Parathyroid adenoma (tissue), 2 donors: ENCODE results near the gene SELL.
"Not testable (repeated sequence)": the region's sequence is repeated elsewhere in the genome, so short reads cannot be mapped to it uniquely, and the experiment has no call there.

Source experiments
- H2AFZ ChIP-seq: fragments of 300-600 bp; sonication (generic); one replicate; pipeline ENCODE4 v1.7.0; 2017; ENCODE audit warnings: antibody characterized with exemption, mild to moderate bottlenecking
- H3K27ac ChIP-seq: fragments of 300-600 bp; sonication (generic); one replicate; pipeline ENCODE4 v1.7.0; 2017
- H3K27me3 ChIP-seq: fragments of 300-600 bp; sonication (generic); one replicate; pipeline ENCODE4 v1.7.0; 2017; ENCODE audit warnings: low read length; ENCODE audit not compliant: control insufficient read depth, insufficient read depth
- H3K36me3 ChIP-seq: fragments of 300-600 bp; sonication (generic); one replicate; pipeline ENCODE4 v1.7.0; 2017; ENCODE audit warnings: low read length; ENCODE audit not compliant: control insufficient read depth, insufficient read depth
- H3K4me1 ChIP-seq: fragments of 300-600 bp; sonication (generic); one replicate; pipeline ENCODE4 v1.7.0; 2017; ENCODE audit warnings: control low read depth
- H3K4me2 ChIP-seq: fragments of 300-600 bp; sonication (generic); one replicate; pipeline ENCODE4 v1.7.0; 2017; ENCODE audit warnings: low read length
- H3K4me3 ChIP-seq: fragments of 300-600 bp; sonication (generic); one replicate; pipeline ENCODE4 v1.7.0; 2017; ENCODE audit warnings: low read depth, low read length
- H3K79me2 ChIP-seq: fragments of 300-600 bp; sonication (generic); one replicate; pipeline ENCODE4 v1.7.0; 2017; ENCODE audit warnings: control low read depth
- H3K9ac ChIP-seq: fragments of 300-600 bp; sonication (generic); one replicate; pipeline ENCODE4 v1.7.0; 2017; ENCODE audit warnings: mild to moderate bottlenecking
- H3K9me3 ChIP-seq: fragments of 300-600 bp; sonication (generic); one replicate; pipeline ENCODE4 v1.7.0; 2017; ENCODE audit warnings: low read length; ENCODE audit not compliant: control insufficient read depth
- CTCF ChIP-seq: fragments of 300-600 bp; sonication (generic); IDR thresholded peaks from one replicate; pipeline ENCODE4 v1.7.0; 2017; ENCODE audit warnings: antibody characterized with exemption, mild to moderate bottlenecking
- donor health status: primary hyperparathyroidism.

SELL gene

DNA sequence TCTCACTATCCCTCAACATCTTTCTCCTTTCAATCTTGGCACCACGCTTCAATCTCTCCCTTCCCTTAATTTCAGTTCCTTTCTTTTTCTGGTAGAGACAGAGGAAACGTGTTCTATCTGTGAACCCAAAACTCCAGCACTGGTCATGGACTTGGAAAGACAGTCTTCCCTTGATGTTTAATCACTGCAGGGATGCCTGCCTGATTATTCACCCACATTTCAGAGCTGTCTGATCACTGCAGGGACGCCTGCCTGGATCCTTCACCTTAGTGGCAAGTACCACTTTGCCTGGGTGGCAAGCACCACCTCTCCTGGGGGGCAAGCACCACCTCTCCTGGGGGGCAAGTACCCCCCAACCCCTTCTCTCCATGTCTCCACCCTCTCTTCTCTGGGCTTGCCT lies 27.8 kb downstream of the SELL start:
- no peak overlapping the region for H3K9ac ChIP-seq
- no peaks in the 10 kb centered on the region for H3K9me3 ChIP-seq
- H2AFZ ChIP-seq: no peak overlapping the region
- H3K79me2 ChIP-seq: no peaks in the 10 kb centered on the region
- H3K4me3 ChIP-seq: no peak overlapping the region
- no peak for TF ChIP-seq CTCF
- no peak overlapping the region for H3K4me2 ChIP-seq
- H3K36me3 ChIP-seq: no peaks in the 10 kb centered on the region
- no peak overlapping the region for H3K27ac ChIP-seq
- H3K27me3 ChIP-seq: no peaks in the 10 kb centered on the region
- no peaks in the 10 kb centered on the region for H3K4me1 ChIP-seq

GRCh38 chr1:169683168-169683567 lies 28.3 kb downstream of the SELL start:
- not testable (repeated sequence) for H2AFZ ChIP-seq, H3K4me3 ChIP-seq, H3K4me2 ChIP-seq, H3K27me3 ChIP-seq, H3K36me3 ChIP-seq, H3K4me1 ChIP-seq, H3K27ac ChIP-seq, H3K9me3 ChIP-seq, H3K9ac ChIP-seq, H3K79me2 ChIP-seq

DNA sequence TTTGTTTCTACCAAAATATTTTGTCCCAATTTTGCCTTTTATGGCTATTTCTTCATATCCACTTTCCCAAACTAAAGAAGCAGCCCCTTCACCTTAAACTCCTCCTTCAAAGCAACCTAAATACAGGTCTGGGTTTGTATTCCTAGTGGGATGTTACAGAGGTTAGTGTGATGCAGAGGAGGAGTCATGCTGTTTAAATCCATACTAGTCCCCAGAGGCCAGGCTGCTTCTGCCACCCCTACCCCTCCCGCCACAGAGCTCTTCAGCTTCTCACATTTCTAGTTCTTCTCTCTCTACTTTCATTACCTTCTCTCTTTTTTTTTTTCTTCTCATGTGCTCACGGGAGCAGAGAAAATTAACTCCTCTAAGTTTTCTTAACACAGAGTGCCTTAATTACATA lies 29.3 kb downstream of the SELL start:
- no peaks in the 10 kb centered on the region for H3K79me2 ChIP-seq
- no peak overlapping the region for H3K9ac ChIP-seq
- no peak overlapping the region for H2AFZ ChIP-seq
- no peaks in the 10 kb centered on the region for H3K9me3 ChIP-seq
- H3K4me1 ChIP-seq: no peaks in the 10 kb centered on the region
- no peak overlapping the region for H3K4me2 ChIP-seq
- H3K4me3 ChIP-seq: no peak overlapping the region
- no peak overlapping the region for H3K27ac ChIP-seq
- no peaks in the 10 kb centered on the region for H3K36me3 ChIP-seq
- H3K27me3 ChIP-seq: no peaks in the 10 kb centered on the region
- TF ChIP-seq CTCF: no peak

DNA sequence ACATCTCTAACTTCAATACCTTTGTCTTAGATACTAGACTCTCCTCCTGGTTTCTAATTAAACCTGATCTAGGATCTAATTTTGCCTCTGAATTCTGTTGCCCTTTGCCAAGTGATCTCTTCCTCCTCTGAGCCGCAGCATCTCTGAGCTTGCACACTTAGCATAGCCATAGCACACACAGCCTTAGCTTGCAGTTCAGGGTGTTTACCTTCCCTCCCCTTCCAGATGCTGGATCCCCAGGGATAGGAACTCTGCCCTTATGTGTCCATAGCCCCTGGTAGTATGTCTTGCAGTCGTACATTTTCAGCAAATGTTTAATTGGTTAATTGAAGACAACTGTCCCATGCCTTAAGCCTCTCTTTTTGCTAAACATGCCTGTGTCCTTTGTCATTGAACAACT lies 30.3 kb downstream of the SELL start:
- no peak overlapping the region for H3K4me2 ChIP-seq
- no peaks in the 10 kb centered on the region for H3K9me3 ChIP-seq
- no peaks in the 10 kb centered on the region for H3K36me3 ChIP-seq
- no peaks in the 10 kb centered on the region for H3K79me2 ChIP-seq
- no peaks in the 10 kb centered on the region for H3K4me1 ChIP-seq
- H3K9ac ChIP-seq: no peak overlapping the region
- no peak for TF ChIP-seq CTCF
- no peak overlapping the region for H3K27ac ChIP-seq
- H2AFZ ChIP-seq: no peak overlapping the region
- no peak overlapping the region for H3K4me3 ChIP-seq
- no peaks in the 10 kb centered on the region for H3K27me3 ChIP-seq

- H3K36me3 ChIP-seq: no peaks in the 10 kb centered on the region
- no peak overlapping the region for H3K27ac ChIP-seq
- no peak for TF ChIP-seq CTCF
- no peak overlapping the region for H3K4me3 ChIP-seq
- no peak overlapping the region for H3K9ac ChIP-seq
- no peaks in the 10 kb centered on the region for H3K79me2 ChIP-seq
- H2AFZ ChIP-seq: no peak overlapping the region
- H3K9me3 ChIP-seq: no peaks in the 10 kb centered on the region
- H3K4me1 ChIP-seq: no peaks in the 10 kb centered on the region
- no peaks in the 10 kb centered on the region for H3K27me3 ChIP-seq
- no peak overlapping the region for H3K4me2 ChIP-seq
Observed at GRCh38 chr1:169680377-169681019, 30.9 kb downstream of the SELL start.
